HCT116 (cell line): ENCODE results near the gene KLF2.

Source experiments
- ATF3 ChIP-seq: IDR thresholded peaks from 2 replicates; pipeline ENCODE4 v1.6.1; 2012
- CEBPB ChIP-seq: IDR thresholded peaks from 2 replicates; pipeline ENCODE4 v1.6.1; 2012; ENCODE audit warnings: low read depth
- CTCF ChIP-seq, 3 experiments: fragments of 200-600 bp in 1 of 3; sonication (generic) in 1 of 3; IDR thresholded peaks in 2 of 3; conservative IDR thresholded peaks in 1 of 3; 2 replicates each; pipeline ENCODE4 v1.5.1; 2012 to 2017; ENCODE audit warnings: low read depth in 2 of 3, low read length in 2 of 3, antibody characterized with exemption in 1 of 3, borderline replicate concordance in 1 of 3, control low read depth in 1 of 3, mild to moderate bottlenecking in 1 of 3, mixed read lengths in 1 of 3, mixed run types in 1 of 3, moderate library complexity in 1 of 3; ENCODE audit not compliant: insufficient read depth in 1 of 3
- ELF1 ChIP-seq: IDR thresholded peaks from 2 replicates; pipeline ENCODE4 v1.6.1; 2012; ENCODE audit warnings: low read depth, borderline replicate concordance
- EZH2 ChIP-seq: fragments of 200-600 bp; sonication (generic); IDR thresholded peaks from 2 replicates; pipeline ENCODE4 v1.6.1; 2017; ENCODE audit warnings: antibody characterized with exemption, mixed run types
- POLR2A ChIP-seq: IDR thresholded peaks from 2 replicates; pipeline ENCODE4 v1.7.0; 2011; ENCODE audit warnings: borderline replicate concordance; ENCODE audit not compliant: insufficient read depth, insufficient read length; ENCODE audit errors: extremely low read depth
- RAD21 ChIP-seq: IDR thresholded peaks from 2 replicates; pipeline ENCODE4 v1.6.1; 2012; ENCODE audit warnings: low read depth, mild to moderate bottlenecking
- REST ChIP-seq: IDR thresholded peaks from 2 replicates; pipeline ENCODE4 v1.6.1; 2012; ENCODE audit warnings: low read depth
- SIN3A ChIP-seq: IDR thresholded peaks from 2 replicates; pipeline ENCODE4 v1.6.1; 2012; ENCODE audit warnings: low read depth
- SRF ChIP-seq: IDR thresholded peaks from 2 replicates; pipeline ENCODE4 v1.6.1; 2012; ENCODE audit warnings: low read depth
- ZBTB33 ChIP-seq: IDR thresholded peaks from 2 replicates; pipeline ENCODE4 v1.6.1; 2011; ENCODE audit warnings: mild to moderate bottlenecking, low read length, moderate library complexity; ENCODE audit not compliant: insufficient replicate concordance; ENCODE audit errors: extremely low read depth

- no peak for TF ChIP-seq CEBPB
- no peak for TF ChIP-seq POLR2A
- TF ChIP-seq ZBTB33 = no peak
- no peak for TF ChIP-seq CTCF (IDR thresholded peaks at IDR 0.05 in 2 of 3, conservative IDR thresholded peaks at IDR 0.05 in 1 of 3; ENCODE audit: borderline replicate concordance in 1 of 3, insufficient read depth in 1 of 3, low read depth in 2 of 3, low read length in 2 of 3)
- no peak for TF ChIP-seq RAD21
- no peak for TF ChIP-seq ELF1
- TF ChIP-seq EZH2 = no peak
- no peak for TF ChIP-seq ATF3
- TF ChIP-seq SIN3A = no peak
- TF ChIP-seq SRF = no peak
- TF ChIP-seq REST = no peak
These were observed 30.8 kb downstream of the KLF2 start for GRCh38 chr19:16355293-16356043.
